Measurements from ENCODE around the gene KCTD15.

Gene KCTD15

DNA sequence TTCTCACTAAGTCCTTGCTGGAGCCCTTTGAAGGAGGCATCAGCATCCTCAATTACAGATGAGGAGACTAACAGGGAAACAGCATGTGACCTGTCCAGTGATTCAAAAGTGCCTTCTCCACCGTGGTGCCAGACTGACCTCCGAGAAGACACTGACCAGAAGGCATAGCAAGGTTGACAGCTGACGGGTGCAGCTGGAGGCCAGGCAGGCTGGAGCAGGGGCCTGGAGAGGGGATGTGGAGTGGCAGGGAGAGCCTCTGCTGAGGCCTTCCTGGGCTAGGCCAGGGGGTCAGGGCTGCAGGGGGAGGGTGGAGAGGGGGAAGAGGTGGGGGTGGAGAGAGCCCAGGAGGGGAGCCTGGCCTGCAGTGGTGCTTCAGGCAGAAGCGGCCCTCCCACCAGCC lies 66.3 kb downstream of the KCTD15 start:
- no peak for DNase-seq

GRCh38 chr19:33863436-33863835 lies 66.8 kb downstream of the KCTD15 start:
- no peak for DNase-seq

- no peak for DNase-seq
Observed at GRCh38 chr19:33864311-33864850, 67.7 kb downstream of the KCTD15 start.

GRCh38 chr19:33865306-33865705 lies 68.6 kb downstream of the KCTD15 start:
- no peak for DNase-seq

Measured in NCI-H1436 (cell line).